Uterus (tissue), 4 donors: Measurements from ENCODE around the gene IDH3B. TPM values are rescaled to one million over a fixed set of nuclear protein-coding genes. Genes with fewer than 3 reads are reported as not detected.

Experiments used
- DNase-seq, 2 donors: peaks; one replicate each; pipeline ENCODE4 v3.0.0-alpha.2; 2019 to 2020
- H3K27ac ChIP-seq, 2 donors: fragments of 200-600 bp; sonication (generic); 1 replicate in 1 of 2; 2 replicates in 1 of 2; pipeline ENCODE4 v1.5.1; 2016 to 2018
- H3K27me3 ChIP-seq, 2 donors: fragments of 200-600 bp; sonication (generic); one replicate each; pipeline ENCODE4 v1.5.1; 2018 to 2019; ENCODE audit warnings: control low read depth in 1 of 2
- H3K36me3 ChIP-seq, 2 donors: fragments of 200-600 bp; sonication (generic); one replicate each; pipeline ENCODE4 v1.5.1; 2019; ENCODE audit warnings: control low read depth in 1 of 2
- H3K4me1 ChIP-seq, 2 donors: fragments of 200-600 bp; sonication (generic); one replicate each; pipeline ENCODE4 v1.5.1; 2018 to 2019; ENCODE audit warnings: control low read depth in 1 of 2
- H3K4me3 ChIP-seq, 2 donors: fragments of 200-600 bp; sonication (generic); 1 replicate in 1 of 2; 2 replicates in 1 of 2; pipeline ENCODE4 v1.5.1; 2018 to 2019; ENCODE audit warnings: mild to moderate bottlenecking in 1 of 2
- H3K9me3 ChIP-seq, 2 donors: fragments of 200-600 bp; sonication (generic); one replicate each; pipeline ENCODE4 v1.5.1; 2019; ENCODE audit warnings: control low read depth in 1 of 2
- CTCF ChIP-seq, 4 experiments: fragments of 200-600 bp in 2 of 4; fragments of 450-650 bp in 2 of 4; sonication (generic) in 2 of 4; IDR thresholded peaks; one replicate each; pipeline ENCODE4 v1.5.1; 2016 to 2019; ENCODE audit warnings: antibody characterized with exemption in 4 of 4, mild to moderate bottlenecking in 2 of 4, moderate library complexity in 1 of 4
- POLR2A ChIP-seq, 2 donors: fragments of 450-650 bp; IDR thresholded peaks; one replicate each; pipeline ENCODE4 v1.6.1; 2016; ENCODE audit warnings: antibody characterized with exemption in 2 of 2, mild to moderate bottlenecking in 1 of 2, moderate library complexity in 1 of 2
- intact Hi-C: fragments of 100-400 bp; cut with DNase I; formaldehyde crosslinking; loops from one replicate; pipeline ENCODE4 v1.15.1; 2023; ENCODE audit warnings: low total_unique reads
- total RNA-seq, 4 donors: library from RNA; depleted of rRNA in 3 of 4; stranded (reverse); fragments of >200 nt in 3 of 4; gene quantifications; one replicate each; pipeline versions ENCODE4 v1.1.0 to v1.2.4, GENCODE V29; 2014 to 2023
- donor health status: DM: yes; HTN: yes; CAD: no.

The IDH3B gene
- total RNA-seq, 4 donors from 2014 or later = 33.8 to 220 (median 83.7) TPM

GRCh38 chr20:2625062-2625461 lies 39.0 kb downstream of the IDH3B start:
- no peak overlapping the region for H3K27ac ChIP-seq
- H3K9me3 ChIP-seq = no peaks in the 10 kb centered on the region
- no peaks in the 10 kb centered on the region for H3K4me1 ChIP-seq
- H3K27me3 ChIP-seq = no peaks in the 10 kb centered on the region
- TF ChIP-seq POLR2A (IDR thresholded peaks at IDR 0.05) = no peak
- no peak for TF ChIP-seq CTCF (IDR thresholded peaks at IDR 0.05)
- no peak overlapping the region for H3K4me3 ChIP-seq
- intact Hi-C loops = no loop called here
- no peak for DNase-seq
- H3K36me3 ChIP-seq = no peaks in the 10 kb centered on the region

- H3K9me3 ChIP-seq = no peaks in the 10 kb centered on the region
- no peaks in the 10 kb centered on the region for H3K4me1 ChIP-seq
- intact Hi-C loops = no loop called here
- H3K27me3 ChIP-seq = no peaks in the 10 kb centered on the region
- no peaks in the 10 kb centered on the region for H3K36me3 ChIP-seq
- no peak overlapping the region for H3K27ac ChIP-seq
- H3K4me3 ChIP-seq = no peak overlapping the region
- DNase-seq = peak in 1 of 2 donors; percentile 27
- TF ChIP-seq CTCF (IDR thresholded peaks at IDR 0.05) (no peak), POLR2A (IDR thresholded peaks at IDR 0.05) (no peak)
Measured at GRCh38 chr20:2624190-2624589, 39.8 kb downstream of the IDH3B start.

GRCh38 chr20:2619961-2620595 lies 43.9 kb downstream of the IDH3B start:
- no peaks in the 10 kb centered on the region for H3K36me3 ChIP-seq
- TF ChIP-seq CTCF (IDR thresholded peaks at IDR 0.05) (no peak), POLR2A (IDR thresholded peaks at IDR 0.05) (no peak)
- H3K9me3 ChIP-seq = no peaks in the 10 kb centered on the region
- H3K4me3 ChIP-seq = no peak overlapping the region
- DNase-seq = no peak
- intact Hi-C loops = no loop called here
- H3K4me1 ChIP-seq = no peaks in the 10 kb centered on the region
- no peaks in the 10 kb centered on the region for H3K27me3 ChIP-seq
- no peak overlapping the region for H3K27ac ChIP-seq

- Histone ChIP-seq H3K4me1 (no peaks in the 10 kb centered on the region), H3K36me3 (no peaks in the 10 kb centered on the region)
- intact Hi-C loops = no loop called here
Measured at GRCh38 chr20:2619337-2619736, 44.7 kb downstream of the IDH3B start.

GRCh38 chr20:2618815-2619214 lies 45.2 kb downstream of the IDH3B start:
- Histone ChIP-seq H3K4me1 (no peaks in the 10 kb centered on the region), H3K4me3 (no peak overlapping the region), H3K27me3 (no peaks in the 10 kb centered on the region), H3K27ac (no peak overlapping the region), H3K9me3 (no peaks in the 10 kb centered on the region), H3K36me3 (no peaks in the 10 kb centered on the region)
- DNase-seq = no peak
- intact Hi-C loops = no loop called here
- no peak for TF ChIP-seq POLR2A (IDR thresholded peaks at IDR 0.05)
- TF ChIP-seq CTCF (IDR thresholded peaks at IDR 0.05) = no peak

More at GRCh38 chr20:2619337-2619736, 44.7 kb downstream of the IDH3B start:
- no peak for DNase-seq
- TF ChIP-seq POLR2A (IDR thresholded peaks at IDR 0.05) (no peak), CTCF (IDR thresholded peaks at IDR 0.05) (no peak)
- no peak overlapping the region for H3K27ac ChIP-seq
- no peaks in the 10 kb centered on the region for H3K27me3 ChIP-seq
- no peak overlapping the region for H3K4me3 ChIP-seq
- H3K9me3 ChIP-seq = no peaks in the 10 kb centered on the region
